Activated naive CD4-positive, alpha-beta T cell treated with anti-CD3 and anti-CD28 coated beads for 36 hours (primary cell): Measurements from ENCODE around the gene GALNT1. TPM values are rescaled to one million over a fixed set of nuclear protein-coding genes. Genes with fewer than 3 reads are reported as not detected.

Experiments used
- CTCF ChIA-PET: fragments of 350-600 bp; sonication (Branson Sonifier 250); formaldehyde crosslinking; loops from one replicate; lab custom pipeline; 2021; ENCODE audit warnings: antibody characterized with exemption; lab: Charles Lee
- DNase-seq: peaks from one replicate; pipeline ENCODE4 v3.0.0-alpha.2; 2020
- H3K27ac Mint-ChIP-seq: one replicate; pipeline ENCODE4 v1.8.0; 2021; ENCODE audit warnings: mild to moderate bottlenecking, mixed read lengths
- H3K27me3 Mint-ChIP-seq: one replicate; pipeline ENCODE4 v1.8.0; 2021; ENCODE audit warnings: low read depth, mixed read lengths
- H3K36me3 Mint-ChIP-seq: one replicate; pipeline ENCODE4 v1.8.0; 2021; ENCODE audit warnings: low read depth, mixed read lengths
- H3K4me1 Mint-ChIP-seq: one replicate; pipeline ENCODE4 v1.8.0; 2021; ENCODE audit warnings: low read depth, mixed read lengths
- H3K4me3 Mint-ChIP-seq: one replicate; pipeline ENCODE4 v1.8.0; 2021; ENCODE audit warnings: mild to moderate bottlenecking, moderate library complexity, mixed read lengths
- H3K9me3 Mint-ChIP-seq: one replicate; pipeline ENCODE4 v1.8.0; 2021; ENCODE audit warnings: mixed read lengths
- intact Hi-C: fragments of 100-400 bp; cut with micrococcal nuclease; formaldehyde crosslinking; loops from one replicate; pipeline ENCODE4 v1.15.1; 2023
- total RNA-seq, 2 experiments: library from RNA; stranded (reverse); gene quantifications; one replicate each; pipeline ENCODE4 v1.2.3, GENCODE V29; 2021

The GALNT1 gene
- total RNA-seq, 2 experiments from 2014 or later, result 46.7 to 48.7 TPM

DNA sequence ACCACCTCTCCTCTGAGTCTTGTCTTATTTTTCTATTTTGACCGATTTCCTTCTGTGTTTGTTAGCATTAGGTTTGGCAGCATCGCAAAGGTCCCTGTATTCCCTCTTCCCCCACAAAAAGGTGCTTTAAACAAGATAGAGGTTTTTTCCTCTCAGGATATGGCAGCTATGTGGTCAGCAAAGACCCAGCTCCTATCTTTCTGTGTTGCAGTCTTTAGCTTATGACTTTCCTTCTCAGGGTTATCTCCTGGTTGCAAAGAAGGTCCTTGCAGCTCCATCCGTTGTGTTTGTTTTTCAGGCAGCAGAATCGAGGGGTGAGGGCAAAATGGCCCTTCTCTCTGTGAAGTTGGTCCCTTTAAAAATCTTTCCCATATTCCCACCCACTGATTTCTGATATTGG is 38.4 kb downstream of the GALNT1 start:
- Mint-ChIP-seq H3K4me1 (peaks cover 39% of the 10 kb centered on the region), H3K27me3 (no peaks in the 10 kb centered on the region), H3K4me3 (no peak overlapping the region), H3K27ac (no peak overlapping the region), H3K9me3 (no peaks in the 10 kb centered on the region), H3K36me3 (no peaks in the 10 kb centered on the region)
- CTCF ChIA-PET, result interaction anchor here (0.9 kb wide), 1 partner anchor 11 kb away, joined by 3 read pairs; no protein-coding TSS in a partner anchor
- no peak for DNase-seq
- intact Hi-C loops, result loop anchor here (5.0 to 10.0 kb wide), 5 partner anchors 213 to 1387 kb away; partner anchors contain the start of genes ELP2, SLC39A6 and ZSCAN30

DNA sequence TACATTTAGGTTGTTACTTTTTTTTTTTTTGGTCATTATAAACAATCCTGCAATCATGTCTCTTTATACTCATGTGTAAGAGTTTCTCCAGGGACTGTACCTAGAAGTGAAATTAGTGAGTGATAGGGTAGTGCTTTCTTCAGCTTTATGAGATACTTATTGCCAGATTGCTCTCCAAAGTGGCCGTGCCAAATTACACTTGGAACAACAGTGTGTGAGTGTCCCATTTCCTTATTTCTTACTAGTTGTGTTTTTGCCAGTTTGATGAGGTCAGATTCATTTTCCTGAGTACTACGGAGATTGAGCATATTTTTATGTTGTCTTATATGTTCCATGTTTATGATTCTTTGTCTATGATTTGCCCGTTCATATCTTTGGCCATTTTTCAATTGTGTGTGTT is 39.2 kb downstream of the GALNT1 start:
- Mint-ChIP-seq H3K9me3 (no peaks in the 10 kb centered on the region), H3K4me1 (peaks cover 33% of the 10 kb centered on the region), H3K4me3 (no peak overlapping the region), H3K27ac (no peak overlapping the region), H3K36me3 (no peaks in the 10 kb centered on the region), H3K27me3 (no peaks in the 10 kb centered on the region)
- CTCF ChIA-PET, result no interaction called here
- intact Hi-C loops, result loop anchor here (5.0 kb wide), 1 partner anchor 213 kb away; no protein-coding TSS in a partner anchor
- no peak for DNase-seq

DNA sequence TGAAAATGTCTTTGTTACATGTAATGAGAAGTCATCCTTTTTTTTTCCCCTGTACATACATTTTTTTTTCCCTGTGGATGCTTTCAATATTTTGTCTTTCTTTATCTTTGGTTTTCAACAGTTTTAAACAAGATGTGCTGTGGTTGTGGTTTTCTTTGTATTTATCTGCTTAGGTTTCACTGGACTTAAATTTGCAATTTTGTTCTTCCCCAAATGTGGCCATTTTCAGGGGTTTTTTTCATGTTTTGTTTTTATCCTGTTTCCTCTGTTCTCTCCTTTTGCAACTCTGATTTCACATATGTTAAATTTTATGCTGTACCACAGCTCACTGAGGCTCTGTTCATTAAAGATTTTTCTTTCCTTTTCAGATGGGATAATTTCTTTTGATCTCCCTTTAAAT is 41.7 kb downstream of the GALNT1 start:
- peak overlapping the region; percentile 0 for H3K4me3 Mint-ChIP-seq
- peak overlapping the region; percentile 32 for H3K27ac Mint-ChIP-seq
- peaks cover 33% of the 10 kb centered on the region for H3K4me1 Mint-ChIP-seq
- CTCF ChIA-PET, result no interaction called here
- no peaks in the 10 kb centered on the region for H3K9me3 Mint-ChIP-seq
- intact Hi-C loops, result loop anchor here (5.0 kb wide), 1 partner anchor 216 kb away; no protein-coding TSS in a partner anchor
- no peaks in the 10 kb centered on the region for H3K27me3 Mint-ChIP-seq
- peaks cover 10% of the 10 kb centered on the region for H3K36me3 Mint-ChIP-seq
- DNase-seq, result no peak

DNA sequence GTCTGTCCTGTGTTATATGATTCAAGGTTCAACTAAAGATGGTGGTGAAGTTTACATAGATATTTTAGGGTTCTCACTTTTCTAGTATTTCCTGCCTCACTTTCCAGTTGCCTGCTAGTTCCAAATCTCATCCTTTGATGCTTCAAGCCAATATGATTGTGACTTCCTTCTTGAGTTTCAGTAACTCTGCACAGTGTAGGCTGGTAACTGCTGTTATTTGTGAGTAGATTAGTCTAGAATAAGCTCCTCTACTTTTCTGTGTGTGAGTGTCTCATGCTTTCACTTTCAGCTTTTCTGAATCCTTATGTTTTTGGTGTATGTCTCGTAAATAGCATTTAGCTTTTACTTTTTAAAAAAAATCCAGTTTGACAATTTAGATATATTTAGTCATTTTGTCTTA is 42.6 kb downstream of the GALNT1 start:
- H3K4me1 Mint-ChIP-seq, result peaks cover 33% of the 10 kb centered on the region
- intact Hi-C loops, result loop anchor here (1.0 to 5.0 kb wide), 4 partner anchors 8 to 582 kb away; no protein-coding TSS in a partner anchor
- peaks cover 18% of the 10 kb centered on the region for H3K36me3 Mint-ChIP-seq
- peak overlapping the region; percentile 20 for H3K4me3 Mint-ChIP-seq
- peak overlapping the region; percentile 48 for H3K27ac Mint-ChIP-seq
- no peak for DNase-seq
- CTCF ChIA-PET, result interaction anchor here (0.6 kb wide), 1 partner anchor 145 kb away, joined by 3 read pairs; no protein-coding TSS in a partner anchor
- H3K27me3 Mint-ChIP-seq, result no peaks in the 10 kb centered on the region
- H3K9me3 Mint-ChIP-seq, result no peaks in the 10 kb centered on the region

DNA sequence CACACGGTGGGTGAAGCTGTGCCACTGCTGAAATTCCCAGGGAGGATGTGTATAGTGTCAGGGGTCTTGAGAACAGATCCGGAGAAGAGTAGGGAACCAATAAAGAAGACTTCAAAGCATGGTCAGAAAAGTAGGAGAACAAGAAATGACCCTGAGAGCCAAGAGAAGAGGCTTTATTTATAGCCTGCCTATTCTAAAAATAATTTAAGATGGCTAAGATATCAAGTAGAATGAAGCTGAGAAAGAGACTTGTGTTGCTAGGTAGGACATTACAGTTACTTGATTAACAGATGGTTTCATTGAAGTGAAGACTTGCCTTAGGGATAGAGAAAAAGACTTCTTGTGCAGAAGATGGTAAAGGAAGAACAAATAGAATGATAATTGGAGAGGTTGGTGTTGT is 43.7 kb downstream of the GALNT1 start:
- H3K4me1 Mint-ChIP-seq, result peaks cover 28% of the 10 kb centered on the region
- no peak for DNase-seq
- intact Hi-C loops, result no loop called here
- H3K4me3 Mint-ChIP-seq, result no peak overlapping the region
- CTCF ChIA-PET, result no interaction called here
- H3K27me3 Mint-ChIP-seq, result no peaks in the 10 kb centered on the region
- peaks cover 20% of the 10 kb centered on the region for H3K36me3 Mint-ChIP-seq
- no peak overlapping the region for H3K27ac Mint-ChIP-seq
- H3K9me3 Mint-ChIP-seq, result peaks cover 2% of the 10 kb centered on the region

DNA sequence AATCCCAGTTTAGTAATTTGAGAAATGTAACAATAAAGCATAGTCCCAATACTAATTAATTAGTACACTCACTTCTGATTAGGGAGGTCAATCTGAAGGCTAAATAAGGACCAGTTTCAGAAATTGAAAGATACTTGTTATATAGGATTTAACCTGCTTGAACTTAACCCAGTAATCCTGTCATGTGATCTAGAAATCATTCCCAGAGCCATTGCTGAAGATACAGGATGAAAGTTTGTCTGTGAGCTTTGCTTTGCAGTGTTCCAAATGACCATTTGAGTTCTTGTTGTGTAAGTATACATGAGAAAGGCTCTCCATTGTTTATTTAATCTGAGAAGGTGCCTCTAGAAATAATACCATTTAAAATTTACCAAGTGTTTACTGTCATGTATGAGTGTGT is 52.2 kb downstream of the GALNT1 start:
- no peak for DNase-seq
- Mint-ChIP-seq H3K9me3 (peaks cover 9% of the 10 kb centered on the region), H3K36me3 (peaks cover 27% of the 10 kb centered on the region), H3K27me3 (no peaks in the 10 kb centered on the region), H3K4me3 (no peak overlapping the region), H3K27ac (no peak overlapping the region), H3K4me1 (no peaks in the 10 kb centered on the region)
- intact Hi-C loops, result no loop called here
- CTCF ChIA-PET, result interaction anchor here (0.6 kb wide), 1 partner anchor 107 kb away, joined by 4 read pairs; no protein-coding TSS in a partner anchor

DNA sequence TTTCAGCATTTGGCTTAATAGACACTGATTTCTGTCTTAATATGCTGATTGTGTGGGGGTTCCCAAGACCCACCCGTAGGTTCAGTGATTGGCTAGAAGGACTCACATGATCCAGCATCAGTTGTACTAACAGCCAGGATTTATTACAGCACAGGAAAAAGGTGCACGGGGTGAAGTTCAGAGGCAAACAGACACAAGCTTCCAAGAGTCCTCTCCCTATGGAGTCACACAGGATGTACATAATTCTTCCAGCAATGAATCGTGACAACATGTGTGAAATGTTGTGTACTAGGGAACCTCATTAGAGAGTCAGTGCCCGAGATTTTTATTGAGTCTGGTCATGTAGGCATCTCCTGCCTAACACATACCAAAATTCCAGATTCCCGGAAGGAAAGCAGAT is 52.8 kb downstream of the GALNT1 start:
- CTCF ChIA-PET, result interaction anchor here (0.6 kb wide), 1 partner anchor 108 kb away, joined by 4 read pairs; no protein-coding TSS in a partner anchor
- Mint-ChIP-seq H3K4me1 (no peaks in the 10 kb centered on the region), H3K27me3 (no peaks in the 10 kb centered on the region), H3K4me3 (no peak overlapping the region), H3K36me3 (peaks cover 22% of the 10 kb centered on the region), H3K9me3 (peaks cover 9% of the 10 kb centered on the region), H3K27ac (no peak overlapping the region)
- intact Hi-C loops, result no loop called here
- DNase-seq, result no peak

DNA sequence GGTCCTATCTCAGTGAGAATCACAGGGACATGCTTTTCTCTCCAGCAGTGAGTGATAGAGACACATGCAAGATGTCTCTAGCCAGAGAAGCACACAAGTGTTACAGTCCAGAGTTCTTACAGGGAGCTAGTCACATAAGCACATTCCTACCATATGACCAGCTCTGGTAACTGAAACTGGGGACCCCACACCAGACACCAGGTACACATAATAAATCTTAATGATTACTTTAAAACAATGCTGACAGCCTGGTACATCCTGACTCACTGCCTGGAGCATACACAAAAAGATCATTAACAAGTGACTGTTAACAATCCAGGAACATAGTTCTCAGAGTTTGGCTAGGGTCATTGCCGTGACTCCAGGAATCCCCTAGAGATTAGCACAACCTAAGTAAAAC is 53.6 kb downstream of the GALNT1 start:
- Mint-ChIP-seq H3K36me3 (peaks cover 22% of the 10 kb centered on the region), H3K9me3 (peaks cover 7% of the 10 kb centered on the region), H3K27me3 (no peaks in the 10 kb centered on the region), H3K4me1 (no peaks in the 10 kb centered on the region), H3K4me3 (no peak overlapping the region), H3K27ac (no peak overlapping the region)
- intact Hi-C loops, result no loop called here
- DNase-seq, result no peak
- CTCF ChIA-PET, result no interaction called here

DNA sequence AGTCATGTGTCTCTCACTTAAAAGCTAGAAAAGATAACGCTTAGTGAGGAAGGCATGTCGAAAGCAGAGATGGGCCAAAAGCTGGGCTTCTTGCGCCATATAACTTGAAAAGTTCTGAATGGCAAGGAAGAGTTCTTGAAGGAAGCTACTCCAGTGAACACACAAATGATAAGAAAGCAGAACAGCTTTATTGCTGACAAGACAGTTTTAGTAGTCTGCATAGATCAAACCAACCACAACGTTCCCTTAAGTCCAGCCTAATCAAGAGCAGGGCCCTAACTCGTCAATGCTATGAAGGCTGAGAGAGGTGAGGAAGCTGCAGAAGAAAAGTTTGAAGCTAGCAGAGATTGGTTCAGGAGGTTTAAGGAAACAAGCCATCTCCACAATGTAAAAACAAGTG is 55.7 kb downstream of the GALNT1 start:
- CTCF ChIA-PET, result interaction anchor here (1.1 kb wide), 1 partner anchor 25 kb away, joined by 3 read pairs; no protein-coding TSS in a partner anchor
- Mint-ChIP-seq H3K27me3 (no peaks in the 10 kb centered on the region), H3K36me3 (peaks cover 22% of the 10 kb centered on the region), H3K4me1 (no peaks in the 10 kb centered on the region), H3K9me3 (peaks cover 5% of the 10 kb centered on the region), H3K27ac (no peak overlapping the region), H3K4me3 (no peak overlapping the region)
- DNase-seq, result no peak
- intact Hi-C loops, result no loop called here

DNA sequence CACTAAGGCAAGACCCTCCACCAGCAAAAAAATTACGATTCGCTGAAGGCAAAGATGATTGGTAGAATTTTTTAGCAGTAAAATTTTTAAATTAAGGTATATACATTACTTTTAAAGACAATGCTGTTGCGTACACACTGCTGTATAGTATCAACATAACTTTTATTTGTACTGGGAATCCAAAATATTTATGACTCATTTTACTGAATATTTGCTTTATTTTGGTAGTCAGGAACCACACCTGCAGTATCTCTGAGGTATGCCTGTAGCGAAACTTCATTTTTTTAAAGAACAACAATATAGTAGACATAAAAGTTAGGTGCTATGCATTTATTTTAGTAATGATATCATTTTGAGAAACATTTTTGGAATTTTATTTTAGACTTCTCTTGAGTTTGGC is 57.8 kb downstream of the GALNT1 start:
- intact Hi-C loops, result no loop called here
- CTCF ChIA-PET, result no interaction called here
- no peak for DNase-seq

DNA sequence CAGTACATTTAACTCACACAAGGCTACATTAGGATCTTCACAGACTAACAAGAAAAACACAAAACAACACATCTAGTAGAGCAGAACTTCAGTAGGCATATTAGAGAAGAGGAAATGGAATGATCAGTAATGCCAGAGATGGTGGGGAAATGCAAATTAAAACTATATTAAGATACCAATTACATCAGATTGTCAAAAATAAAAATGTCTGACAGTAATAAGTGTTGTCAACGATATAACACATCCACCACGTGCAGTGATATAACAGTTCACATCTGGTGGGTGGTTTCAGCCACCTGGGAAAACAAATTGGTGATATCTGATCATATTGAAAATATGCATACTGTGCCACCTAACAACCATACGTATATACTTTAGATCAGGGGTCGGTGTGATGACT is 59.9 kb downstream of the GALNT1 start:
- H3K27me3 Mint-ChIP-seq, result no peaks in the 10 kb centered on the region
- H3K9me3 Mint-ChIP-seq, result peaks cover 9% of the 10 kb centered on the region
- H3K4me3 Mint-ChIP-seq, result no peak overlapping the region
- H3K4me1 Mint-ChIP-seq, result no peaks in the 10 kb centered on the region
- intact Hi-C loops, result no loop called here
- no peak overlapping the region for H3K27ac Mint-ChIP-seq
- H3K36me3 Mint-ChIP-seq, result peaks cover 24% of the 10 kb centered on the region
- no peak for DNase-seq
- CTCF ChIA-PET, result no interaction called here

More for the DNA sequence above, 57.8 kb downstream of the GALNT1 start:
- Mint-ChIP-seq H3K9me3 (peaks cover 9% of the 10 kb centered on the region), H3K4me3 (no peak overlapping the region), H3K27ac (no peak overlapping the region), H3K36me3 (peaks cover 20% of the 10 kb centered on the region), H3K27me3 (no peaks in the 10 kb centered on the region), H3K4me1 (no peaks in the 10 kb centered on the region)

DNA sequence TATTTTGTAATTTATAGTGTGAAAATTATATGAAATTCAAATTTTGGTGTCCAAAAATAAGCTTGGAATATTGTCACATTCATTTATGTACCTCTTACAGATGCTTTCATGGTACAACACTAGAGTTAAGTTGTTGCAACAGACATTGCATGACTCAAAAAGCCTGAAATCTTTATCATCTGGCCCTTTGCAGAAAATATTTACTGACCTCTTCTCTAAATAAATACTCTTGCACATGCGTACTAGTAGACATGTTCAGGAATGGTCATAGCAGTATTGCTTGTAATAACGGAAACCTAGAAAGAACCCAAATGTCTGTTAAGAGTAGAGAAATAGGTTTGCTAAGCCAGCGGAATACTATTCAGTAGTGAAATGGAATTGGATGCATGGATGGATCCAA is 60.4 kb downstream of the GALNT1 start:
- no peaks in the 10 kb centered on the region for H3K27me3 Mint-ChIP-seq
- H3K27ac Mint-ChIP-seq, result no peak overlapping the region
- peaks cover 4% of the 10 kb centered on the region for H3K4me1 Mint-ChIP-seq

DNA sequence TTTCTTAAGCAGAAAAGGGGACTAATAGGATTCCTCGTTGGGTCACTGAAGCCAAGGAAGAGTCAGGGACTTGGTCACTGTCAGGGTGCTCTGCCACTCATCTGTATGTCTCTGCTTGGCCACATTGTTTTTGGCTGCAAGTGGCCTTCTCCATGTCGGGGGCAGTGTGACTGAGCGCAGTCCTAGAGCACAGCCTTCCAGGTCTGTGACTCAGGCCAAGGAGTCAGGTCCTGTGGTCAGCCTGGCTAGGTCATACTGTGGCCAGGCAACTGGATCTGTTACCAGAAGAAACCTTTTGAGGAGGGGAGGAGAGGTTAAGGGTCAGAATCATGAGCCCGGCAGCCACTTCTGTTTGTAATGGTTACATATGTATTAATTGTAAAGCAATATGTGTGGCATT is 61.3 kb downstream of the GALNT1 start:
- CTCF ChIA-PET, result no interaction called here
- peaks cover 6% of the 10 kb centered on the region for H3K9me3 Mint-ChIP-seq
- H3K4me3 Mint-ChIP-seq, result no peak overlapping the region
- H3K36me3 Mint-ChIP-seq, result peaks cover 21% of the 10 kb centered on the region
- intact Hi-C loops, result no loop called here
- DNase-seq, result no peak
- no peaks in the 10 kb centered on the region for H3K27me3 Mint-ChIP-seq
- peaks cover 5% of the 10 kb centered on the region for H3K4me1 Mint-ChIP-seq
- no peak overlapping the region for H3K27ac Mint-ChIP-seq

More for the DNA sequence above, 60.4 kb downstream of the GALNT1 start:
- no peak overlapping the region for H3K4me3 Mint-ChIP-seq
- H3K36me3 Mint-ChIP-seq, result peaks cover 24% of the 10 kb centered on the region
- CTCF ChIA-PET, result no interaction called here
- H3K9me3 Mint-ChIP-seq, result peaks cover 7% of the 10 kb centered on the region
- no peak for DNase-seq
- intact Hi-C loops, result no loop called here
